Peyer's patch (tissue), 4 donors: ENCODE results near the gene ABLIM1. TPM values are rescaled to one million over a fixed set of nuclear protein-coding genes. Genes with fewer than 3 reads are reported as not detected.

Experiments
- DNase-seq, 3 donors: peaks; one replicate each; pipeline ENCODE4 v3.0.0-alpha.2; 2017 to 2019
- H3K27ac ChIP-seq, 4 donors: fragments of 200-600 bp; sonication (generic); one replicate each; pipeline ENCODE4 v1.5.1; 2016 to 2019
- H3K27me3 ChIP-seq, 2 donors: fragments of 200-600 bp; sonication (generic); one replicate each; pipeline ENCODE4 v1.5.1; 2019
- H3K36me3 ChIP-seq, 3 donors: fragments of 200-600 bp; sonication (generic); one replicate each; pipeline ENCODE4 v1.5.1; 2016 to 2019
- H3K4me1 ChIP-seq, 4 donors: fragments of 200-600 bp; sonication (generic); one replicate each; pipeline ENCODE4 v1.5.1; 2016 to 2019
- H3K4me3 ChIP-seq, 4 donors: fragments of 200-600 bp; sonication (generic); 1 replicate in 3 of 4; 2 replicates in 1 of 4; pipeline ENCODE4 v1.5.1; 2016 to 2019; ENCODE audit warnings: mild to moderate bottlenecking in 1 of 4
- H3K9me3 ChIP-seq, 4 donors: fragments of 200-600 bp; sonication (generic); one replicate each; pipeline ENCODE4 v1.5.1; 2016 to 2019; ENCODE audit warnings: mild to moderate bottlenecking in 1 of 4
- CTCF ChIP-seq, 6 experiments: fragments of 450-650 bp in 4 of 6; fragments of 200-600 bp in 2 of 6; sonication (generic) in 1 of 6; IDR thresholded peaks; one replicate each; pipeline ENCODE4 v1.5.1; 2017 to 2019; ENCODE audit warnings: antibody characterized with exemption in 6 of 6, mild to moderate bottlenecking in 3 of 6, moderate library complexity in 1 of 6
- POLR2A ChIP-seq, 2 donors: fragments of 450-650 bp; IDR thresholded peaks; one replicate each; pipeline ENCODE4 v1.5.1; 2017; ENCODE audit warnings: antibody characterized with exemption in 2 of 2, mild to moderate bottlenecking in 2 of 2, moderate library complexity in 2 of 2
- total RNA-seq, 4 donors: library from RNA; depleted of rRNA; stranded (reverse); fragments of >200 nt; gene quantifications; one replicate each; pipeline ENCODE4 v1.1.0, GENCODE V29; 2016

Gene ABLIM1
- total RNA-seq, 4 donors from 2014 or later, result 91.6 to 145 (median 121) TPM

- Histone ChIP-seq H3K27ac (peak overlapping the region; percentile 14 to 88 (median 66)), H3K27me3 (no peaks in the 10 kb centered on the region), H3K9me3 (no peaks in the 10 kb centered on the region), H3K4me1 (peaks cover 6 to 34% (median 22%) of the 10 kb centered on the region in 4 donors), H3K36me3 (no peaks in the 10 kb centered on the region), H3K4me3 (no peak overlapping the region)
- DNase-seq, result no peak
- TF ChIP-seq POLR2A (IDR thresholded peaks at IDR 0.05), result no peak
- no peak for TF ChIP-seq CTCF (IDR thresholded peaks at IDR 0.05)
Measured at GRCh38 chr10:114520453-114520852, 137.6 kb downstream of the ABLIM1 start.

- no peak for DNase-seq
- Histone ChIP-seq H3K36me3 (no peaks in the 10 kb centered on the region), H3K4me1 (peaks cover 6 to 32% (median 19%) of the 10 kb centered on the region in 4 donors), H3K4me3 (no peak overlapping the region), H3K27ac (peak overlapping the region; percentile 14 to 88 (median 66)), H3K27me3 (no peaks in the 10 kb centered on the region), H3K9me3 (no peaks in the 10 kb centered on the region)
- TF ChIP-seq CTCF (IDR thresholded peaks at IDR 0.05) (peak in 1 of 6 experiments; percentile 3), POLR2A (IDR thresholded peaks at IDR 0.05) (no peak)
Measured at GRCh38 chr10:114519756-114520293, 138.2 kb downstream of the ABLIM1 start.

- no peaks in the 10 kb centered on the region for H3K9me3 ChIP-seq
- peak overlapping the region in 3 of 4 donors; percentile 61 to 88 (median 77) for H3K27ac ChIP-seq
- H3K4me1 ChIP-seq, result peaks cover 6 to 32% (median 18%) of the 10 kb centered on the region in 4 donors
- H3K4me3 ChIP-seq, result no peak overlapping the region
- peak in 1 of 2 donors; percentile 16 for TF ChIP-seq POLR2A (IDR thresholded peaks at IDR 0.05)
- no peak for TF ChIP-seq CTCF (IDR thresholded peaks at IDR 0.05)
- peak in 2 of 3 donors; percentile 83 to 87 for DNase-seq
- H3K36me3 ChIP-seq, result no peaks in the 10 kb centered on the region
- H3K27me3 ChIP-seq, result no peaks in the 10 kb centered on the region
Measured at GRCh38 chr10:114519306-114519669, 138.8 kb downstream of the ABLIM1 start.

GRCh38 chr10:114518401-114519305, 139.4 kb downstream of the ABLIM1 start:
- H3K27ac ChIP-seq, result peak overlapping the region in 3 of 4 donors; percentile 61 to 88 (median 77)

More at GRCh38 chr10:114518401-114519305, 139.4 kb downstream of the ABLIM1 start:
- peaks cover 6 to 27% (median 18%) of the 10 kb centered on the region in 4 donors for H3K4me1 ChIP-seq
- TF ChIP-seq POLR2A (IDR thresholded peaks at IDR 0.05), result no peak
- no peak for TF ChIP-seq CTCF (IDR thresholded peaks at IDR 0.05)
- no peaks in the 10 kb centered on the region for H3K36me3 ChIP-seq
- DNase-seq, result no peak
- H3K4me3 ChIP-seq, result no peak overlapping the region
- no peaks in the 10 kb centered on the region for H3K27me3 ChIP-seq
- no peaks in the 10 kb centered on the region for H3K9me3 ChIP-seq
